Measurements from ENCODE around the gene TXNL1. TPM values are rescaled to one million over a fixed set of nuclear protein-coding genes. Genes with fewer than 3 reads are reported as not detected.

The TXNL1 gene
- total RNA-seq, 1 experiment from 2014 or later, result 90.4 TPM

GRCh38 chr18:56662502-56662901, 24.1 kb upstream of the TXNL1 start:
- no peaks in the 10 kb centered on the region for H3K9me3 Mint-ChIP-seq
- H3K23ac ChIP-seq (ENCODE audit: insufficient read length, low read depth, low read length), result no peak overlapping the region
- no peak overlapping the region for H2BK12ac ChIP-seq (ENCODE audit: insufficient read length, low read depth, low read length)
- no peak overlapping the region for H3K4ac ChIP-seq (ENCODE audit: low read depth, low read length)
- peaks cover 2% of the 10 kb centered on the region for H3K79me1 ChIP-seq (ENCODE audit: insufficient read depth, low read depth, low read length, poor library complexity, severe bottlenecking)
- no peak overlapping the region for H4K5ac ChIP-seq (ENCODE audit: insufficient read length, low read depth, low read length)
- WGBS (ENCODE audit: extremely low coverage, insufficient read length, low lambda C conversion rate), result no CpG with 5 or more reads among the region's 5 CpGs
- no peak overlapping the region for H2BK5ac ChIP-seq (ENCODE audit: insufficient read length, low read length)
- no peak overlapping the region for H4K91ac ChIP-seq (ENCODE audit: insufficient read length, low read depth, low read length)
- DNase-seq, result no peak
- no peak for TF ChIP-seq CTCF (conservative IDR thresholded peaks at IDR 0.05)
- no peak overlapping the region for H2AFZ ChIP-seq (ENCODE audit: low read length)
- no peak overlapping the region for H3K27ac ChIP-seq (ENCODE audit: insufficient read length, low read depth, low read length)
- no peak overlapping the region for H3K14ac ChIP-seq (ENCODE audit: insufficient read depth, low read length)
- H3K18ac ChIP-seq (ENCODE audit: insufficient read length, low read depth, low read length), result no peak overlapping the region
- no peak overlapping the region for H2BK15ac ChIP-seq (ENCODE audit: low read depth, low read length)
- H3K36me3 Mint-ChIP-seq (ENCODE audit: insufficient read depth in 1 of 3, low read depth in 3 of 3), result no peaks in the 10 kb centered on the region
- H2BK120ac ChIP-seq (ENCODE audit: low read depth, low read length, poor library complexity, severe bottlenecking), result no peak overlapping the region
- H2AK5ac ChIP-seq (ENCODE audit: insufficient read length, low read length), result no peak overlapping the region
- H3K4me1 Mint-ChIP-seq, result peaks cover 8 to 10% of the 10 kb centered on the region in 2 experiments
- H4K20me1 ChIP-seq (ENCODE audit: control insufficient read depth, insufficient read depth, insufficient read length), result no peaks in the 10 kb centered on the region
- H3K27me3 ChIP-seq (ENCODE audit: insufficient read depth, low read length), result no peaks in the 10 kb centered on the region
- H3K9me3 ChIP-seq (ENCODE audit: control insufficient read depth, low read depth, low read length), result no peaks in the 10 kb centered on the region
- H3K4me1 ChIP-seq (ENCODE audit: insufficient read depth, low read length), result no peaks in the 10 kb centered on the region
- H3K9ac ChIP-seq (ENCODE audit: extremely low read depth, insufficient read length, low read length), result no peak overlapping the region
- H3K56ac ChIP-seq (ENCODE audit: insufficient read length, low read depth, low read length), result no peak overlapping the region
- H3K4me2 ChIP-seq (ENCODE audit: insufficient read depth, insufficient read length, low read length), result no peak overlapping the region
- no peaks in the 10 kb centered on the region for H3K79me2 ChIP-seq (ENCODE audit: insufficient read depth, low read length)
- no peak overlapping the region for H4K8ac ChIP-seq (replicated peaks; ENCODE audit: insufficient read length, low read depth, low read length)
- no peak overlapping the region; a peak in 1 of 7 replicates for H3K27ac Mint-ChIP-seq
- H3K23me2 ChIP-seq (ENCODE audit: insufficient read length, low read depth, low read length, poor library complexity, severe bottlenecking), result no peaks in the 10 kb centered on the region
- no peak overlapping the region for H3T11ph ChIP-seq (ENCODE audit: low read length)
- H2BK20ac ChIP-seq (ENCODE audit: low read depth, low read length, poor library complexity, severe bottlenecking), result no peak overlapping the region
- no peaks in the 10 kb centered on the region for H3K27me3 Mint-ChIP-seq (ENCODE audit: low read depth)
- H3K4me3 Mint-ChIP-seq, result no peak overlapping the region
